ENCODE data around the gene OR6C3. TPM values are rescaled to one million over a fixed set of nuclear protein-coding genes. Genes with fewer than 3 reads are reported as not detected.
"Not testable (repeated sequence)": the region's sequence is repeated elsewhere in the genome, so short reads cannot be mapped to it uniquely, and the experiment has no call there.

The OR6C3 gene
- not detected for total RNA-seq

DNA sequence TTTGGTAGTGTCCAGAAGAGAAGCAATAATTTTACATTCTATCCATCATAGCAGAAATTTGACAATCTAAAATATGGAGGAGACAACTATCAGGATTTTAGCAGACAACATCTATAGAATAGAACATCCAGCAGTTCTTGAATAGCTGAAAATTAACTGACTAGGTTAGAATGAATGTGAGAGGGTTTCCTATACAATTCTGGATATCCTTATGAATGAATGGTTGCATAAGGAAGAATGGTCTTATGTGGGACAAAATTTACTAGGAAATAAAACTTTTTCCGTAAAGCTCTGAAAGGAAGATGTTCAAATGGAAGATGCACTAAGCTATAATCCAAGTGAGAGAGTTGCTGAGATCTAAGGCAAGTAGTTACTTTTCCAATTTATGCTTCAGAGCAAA, at the start of gene OR6C3:
Gene OR6C3 (plus strand): TSS at position 301 of the 400 bp plus-strand sequence. CDS start 955 bp downstream, outside the sequence.
- H3K4me3 Mint-ChIP-seq, result no peak within 1 kb of the TSS
- H3K4me1 Mint-ChIP-seq, result no peaks in the 10 kb centered on the region
- H3K27ac Mint-ChIP-seq, result no peak within 1 kb of the TSS
- H3K36me3 Mint-ChIP-seq, result no peaks in the 10 kb centered on the region
- peaks cover 19% of the 10 kb centered on the region for H3K27me3 Mint-ChIP-seq
- no peak for DNase-seq
- H3K9me3 Mint-ChIP-seq, result no peaks in the 10 kb centered on the region

DNA sequence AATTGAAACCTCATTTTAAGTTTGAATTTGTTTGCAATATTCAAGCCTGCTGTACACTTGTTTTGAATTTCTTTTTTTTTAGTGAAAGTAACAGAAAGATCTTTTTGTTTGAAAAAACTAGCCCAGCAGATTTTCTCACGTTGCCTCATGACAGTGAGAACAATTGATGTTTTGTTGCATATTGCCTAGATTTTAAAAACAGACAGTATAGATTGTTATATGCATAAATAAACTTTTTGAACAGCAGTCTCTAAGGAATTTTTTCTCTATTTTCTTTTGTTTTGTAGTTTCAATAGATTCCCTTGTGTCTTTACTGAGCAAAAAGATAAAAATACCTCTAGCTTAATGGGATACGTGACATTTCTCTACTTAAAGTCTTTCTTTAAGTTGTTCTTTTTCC, 49.6 kb upstream of the OR6C3 start:
- no peaks in the 10 kb centered on the region for H3K4me1 Mint-ChIP-seq
- DNase-seq, result no peak
- peaks cover 50% of the 10 kb centered on the region for H3K27me3 Mint-ChIP-seq
- no peak overlapping the region for H3K27ac Mint-ChIP-seq
- H3K4me3 Mint-ChIP-seq, result no peak overlapping the region
- H3K9me3 Mint-ChIP-seq, result no peaks in the 10 kb centered on the region
- no peaks in the 10 kb centered on the region for H3K36me3 Mint-ChIP-seq

DNA sequence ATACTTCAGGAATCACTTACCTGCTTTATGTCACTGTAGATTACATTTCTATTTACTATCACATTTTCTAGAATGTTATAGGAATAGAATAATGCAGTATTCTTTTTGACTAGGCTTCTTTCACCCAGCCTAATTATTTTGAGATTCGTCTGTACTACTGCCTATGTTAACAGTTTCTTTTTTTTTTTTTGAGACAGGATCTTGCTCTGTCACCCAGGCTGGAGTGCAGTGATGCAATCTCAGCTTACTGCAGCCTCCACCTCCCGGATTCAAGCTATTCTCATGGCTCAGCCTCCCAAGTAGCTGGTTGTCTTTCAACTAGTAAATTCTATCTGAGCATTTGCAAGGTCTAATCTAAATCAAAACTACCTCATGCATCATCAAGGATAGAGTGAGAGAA, 40.5 kb upstream of the OR6C3 start:
- no peak for DNase-seq
- no peak overlapping the region for H3K4me3 Mint-ChIP-seq
- H3K27me3 Mint-ChIP-seq, result peaks cover 29% of the 10 kb centered on the region
- H3K36me3 Mint-ChIP-seq, result no peaks in the 10 kb centered on the region
- H3K27ac Mint-ChIP-seq, result no peak overlapping the region
- H3K4me1 Mint-ChIP-seq, result no peaks in the 10 kb centered on the region
- no peaks in the 10 kb centered on the region for H3K9me3 Mint-ChIP-seq

DNA sequence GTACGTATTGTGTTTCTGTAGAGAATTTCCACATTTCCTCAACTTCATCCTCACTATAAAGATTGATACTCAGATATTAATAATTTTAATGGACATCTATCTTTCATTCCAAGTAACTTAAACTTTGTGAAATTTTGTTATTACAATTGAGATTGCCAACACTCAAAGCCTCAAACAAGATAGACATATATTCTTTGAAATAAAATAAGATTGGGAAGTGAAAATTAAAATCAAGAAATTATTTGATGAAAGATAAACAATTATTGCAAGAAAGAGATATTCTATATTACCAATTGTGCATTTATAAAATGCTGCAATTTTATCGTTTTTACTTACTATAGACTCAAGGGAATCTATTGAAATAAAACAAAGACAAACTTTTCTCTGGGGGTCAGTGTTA, 34.1 kb upstream of the OR6C3 start, which contains the start of gene OR6C6:
Gene OR6C6 (minus strand): TSS at position 101 of the 400 bp plus-strand sequence. CDS start 1,337 bp downstream, outside the sequence.
- peaks cover 36% of the 10 kb centered on the region for H3K27me3 Mint-ChIP-seq
- DNase-seq, result no peak
- H3K9me3 Mint-ChIP-seq, result no peaks in the 10 kb centered on the region
- no peak within 1 kb of the TSS for H3K4me3 Mint-ChIP-seq
- H3K4me1 Mint-ChIP-seq, result no peaks in the 10 kb centered on the region
- no peaks in the 10 kb centered on the region for H3K36me3 Mint-ChIP-seq
- no peak within 1 kb of the TSS for H3K27ac Mint-ChIP-seq

DNA sequence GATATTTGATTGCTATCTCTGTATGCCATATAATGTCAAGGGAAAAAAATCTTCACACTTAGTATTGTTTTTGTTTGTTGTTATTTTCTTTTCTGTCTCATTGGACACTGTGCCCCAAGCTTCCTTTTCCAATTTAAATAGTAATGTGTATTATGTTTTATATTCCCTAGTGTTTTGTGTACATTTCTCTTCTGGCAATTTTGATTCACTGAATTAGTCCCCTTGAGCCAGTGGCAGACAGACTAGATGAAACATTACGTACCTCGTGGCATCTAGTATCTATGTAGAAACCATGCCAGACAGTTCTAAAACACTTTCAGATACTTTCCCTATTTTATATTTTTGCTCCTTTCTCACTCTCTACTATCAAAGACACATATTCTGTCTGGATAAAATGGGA, 16.5 kb upstream of the OR6C3 start, which contains the start of gene OR6C1:
Gene OR6C1 (plus strand): TSS at position 301 of the 400 bp plus-strand sequence. CDS start 6,257 bp downstream, outside the sequence.
- Mint-ChIP-seq H3K36me3 (no peaks in the 10 kb centered on the region), H3K4me1 (no peaks in the 10 kb centered on the region), H3K4me3 (no peak within 1 kb of the TSS), H3K27ac (no peak within 1 kb of the TSS), H3K9me3 (peaks cover under 1% of the 10 kb centered on the region), H3K27me3 (peaks cover 22% of the 10 kb centered on the region)
- DNase-seq, result no peak

DNA sequence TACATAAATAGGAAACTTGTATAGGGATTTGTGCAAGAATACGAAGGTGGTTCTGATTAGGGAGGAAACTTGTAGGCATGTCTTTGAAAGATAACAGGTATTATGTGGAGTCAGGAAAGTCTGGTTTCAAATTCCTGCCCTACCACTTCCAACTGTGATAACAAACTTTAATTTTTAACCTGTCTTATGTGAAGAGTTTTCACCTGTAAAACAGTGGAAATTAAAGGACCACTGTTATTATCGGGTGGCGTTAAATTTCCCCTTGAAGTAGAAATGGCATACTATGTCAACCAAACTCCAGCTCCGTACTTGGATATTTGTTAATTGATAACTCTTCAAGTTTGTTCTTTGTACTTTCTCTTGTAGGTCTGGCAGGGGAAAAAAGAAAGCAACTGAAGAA, 10.3 kb upstream of the OR6C3 start:
- H3K36me3 Mint-ChIP-seq, result no peaks in the 10 kb centered on the region
- H3K27ac Mint-ChIP-seq, result no peak overlapping the region
- H3K4me3 Mint-ChIP-seq, result no peak overlapping the region
- peaks cover 2% of the 10 kb centered on the region for H3K9me3 Mint-ChIP-seq
- H3K4me1 Mint-ChIP-seq, result no peaks in the 10 kb centered on the region
- DNase-seq, result no peak
- H3K27me3 Mint-ChIP-seq, result peaks cover 20% of the 10 kb centered on the region

DNA sequence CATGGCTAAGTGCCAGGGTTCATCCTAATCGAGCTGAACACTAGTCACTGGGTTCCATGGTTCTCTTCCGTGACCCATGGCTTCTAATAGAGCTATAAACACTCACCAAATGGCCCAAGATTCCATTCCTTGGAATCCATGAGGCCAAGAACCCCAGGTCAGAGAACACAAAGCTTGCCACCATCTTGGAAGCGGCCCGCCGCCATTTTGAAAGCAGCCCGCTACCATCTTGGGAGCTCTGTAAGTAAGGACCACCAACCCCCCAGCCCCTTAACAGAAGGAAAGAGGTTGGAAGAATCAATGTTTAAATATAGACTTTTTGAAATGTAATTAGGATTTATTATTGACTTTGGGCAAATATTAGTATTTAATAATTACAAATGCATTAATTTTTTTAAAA, 4.7 kb upstream of the OR6C3 start:
- not testable (repeated sequence) for H3K27me3 Mint-ChIP-seq, DNase-seq, H3K36me3 Mint-ChIP-seq, H3K4me3 Mint-ChIP-seq, H3K27ac Mint-ChIP-seq, H3K9me3 Mint-ChIP-seq, H3K4me1 Mint-ChIP-seq

DNA sequence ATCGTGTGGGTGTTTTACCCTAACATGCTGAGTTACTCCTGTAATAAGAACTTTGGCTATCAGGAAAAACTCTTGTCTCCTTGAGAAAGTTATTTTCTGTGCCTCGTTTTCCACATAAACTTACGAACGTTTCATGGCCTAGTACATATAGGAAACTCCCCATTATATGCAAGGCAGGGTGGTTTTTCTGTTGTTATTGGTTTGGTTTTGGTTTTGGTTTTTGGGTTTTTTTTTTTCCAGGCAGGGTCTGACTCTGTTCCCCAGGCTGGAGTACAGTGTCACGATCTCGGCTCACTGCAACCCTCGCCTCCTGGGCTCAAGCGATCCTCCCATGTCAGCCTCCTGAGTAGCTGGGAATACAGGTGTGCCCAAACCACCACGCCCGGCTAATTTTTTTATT, 5.5 kb downstream of the OR6C3 start:
- Mint-ChIP-seq H3K9me3 (no peaks in the 10 kb centered on the region), H3K27me3 (peaks cover 27% of the 10 kb centered on the region), H3K27ac (no peak overlapping the region), H3K4me1 (no peaks in the 10 kb centered on the region), H3K4me3 (no peak overlapping the region), H3K36me3 (no peaks in the 10 kb centered on the region)
- no peak for DNase-seq

DNA sequence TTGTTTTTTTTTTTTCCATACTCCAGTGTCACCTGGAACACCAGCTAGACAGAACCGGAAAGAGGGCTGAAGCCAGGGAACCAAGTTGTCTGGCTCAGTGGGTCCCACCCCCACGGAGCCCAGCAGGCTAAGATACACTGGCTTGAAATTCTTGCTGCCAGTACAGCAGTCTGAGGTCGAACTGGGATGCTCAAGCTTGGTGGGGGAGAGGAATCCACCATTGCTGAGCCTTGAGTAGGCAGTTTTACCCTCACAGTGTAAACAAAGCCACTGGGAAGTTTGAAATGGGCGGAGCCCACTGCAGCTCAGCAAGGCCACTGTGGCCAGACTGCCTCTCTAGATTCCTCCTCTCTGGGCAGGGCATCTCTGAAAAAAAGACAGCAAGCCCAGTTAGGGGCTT, 24.8 kb downstream of the OR6C3 start:
- H3K27ac Mint-ChIP-seq, H3K4me3 Mint-ChIP-seq, H3K9me3 Mint-ChIP-seq, H3K4me1 Mint-ChIP-seq, H3K36me3 Mint-ChIP-seq, DNase-seq: not testable (repeated sequence)
- H3K27me3 Mint-ChIP-seq, result peaks cover 42% of the 10 kb centered on the region

DNA sequence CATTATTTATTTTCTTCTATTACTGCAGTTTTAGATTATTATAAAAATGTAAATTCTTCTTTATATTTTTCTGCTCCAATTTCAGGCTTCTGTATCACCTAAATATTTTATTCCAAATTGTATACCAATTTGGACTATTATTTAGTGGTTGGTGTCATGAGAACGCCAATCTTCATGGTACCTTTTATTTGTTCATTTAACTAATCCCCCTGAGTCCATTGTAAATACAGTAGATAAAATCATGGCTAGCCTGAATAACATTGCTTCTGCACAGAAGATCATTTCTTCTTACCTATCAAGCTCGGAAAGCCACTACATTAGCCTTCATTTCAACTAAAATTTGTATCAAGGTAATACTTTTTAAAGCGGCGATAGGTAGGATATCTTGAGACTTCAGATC, 32.1 kb downstream of the OR6C3 start, which contains the start of gene OR6C75:
Gene OR6C75 (plus strand): TSS at position 301 of the 400 bp plus-strand sequence. CDS start 2,136 bp downstream, outside the sequence.
- Mint-ChIP-seq H3K27me3 (peaks cover 29% of the 10 kb centered on the region), H3K9me3 (no peaks in the 10 kb centered on the region), H3K36me3 (no peaks in the 10 kb centered on the region), H3K4me1 (no peaks in the 10 kb centered on the region), H3K4me3 (no peak within 1 kb of the TSS), H3K27ac (no peak within 1 kb of the TSS)
- no peak for DNase-seq

DNA sequence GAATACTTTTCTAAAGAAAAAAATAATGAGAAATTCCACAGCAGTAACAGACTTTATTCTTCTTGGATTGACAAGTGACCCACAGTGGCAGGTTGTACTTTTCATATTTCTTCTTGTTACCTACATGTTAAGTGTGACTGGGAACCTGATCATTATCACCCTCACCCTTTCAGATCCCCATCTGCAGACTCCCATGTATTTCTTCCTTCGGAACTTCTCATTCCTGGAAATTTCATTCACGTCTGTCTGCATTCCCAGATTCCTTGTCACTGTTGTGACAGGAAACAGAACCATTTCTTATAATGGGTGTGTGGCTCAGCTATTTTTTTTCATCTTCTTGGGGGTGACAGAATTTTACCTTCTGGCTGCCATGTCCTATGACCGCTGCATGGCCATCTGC, 34.5 kb downstream of the OR6C3 start:
- DNase-seq, result no peak
- Mint-ChIP-seq H3K9me3 (no peaks in the 10 kb centered on the region), H3K27me3 (peaks cover 28% of the 10 kb centered on the region), H3K4me3 (no peak overlapping the region), H3K36me3 (no peaks in the 10 kb centered on the region), H3K27ac (no peak overlapping the region), H3K4me1 (no peaks in the 10 kb centered on the region)

DNA sequence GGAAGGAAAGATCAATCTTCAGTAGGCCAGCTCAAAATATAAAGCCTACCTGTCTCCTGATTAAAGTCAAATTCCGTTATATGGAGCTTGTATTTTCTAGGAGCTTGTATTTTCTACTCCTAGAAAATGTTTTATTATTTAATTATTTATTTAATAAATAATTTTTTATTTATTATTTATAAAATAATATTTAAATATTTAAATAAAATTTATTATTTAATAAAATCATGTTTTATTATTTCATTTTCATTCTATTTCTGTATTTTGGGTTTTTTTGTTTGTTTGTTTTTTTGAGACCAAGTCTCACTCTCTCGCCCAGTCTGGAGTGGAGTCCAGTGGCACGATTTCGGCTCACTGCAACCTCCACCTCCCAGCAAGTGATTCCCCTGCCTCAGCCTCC, 42.0 kb downstream of the OR6C3 start:
- Mint-ChIP-seq H3K36me3 (no peaks in the 10 kb centered on the region), H3K4me3 (no peak overlapping the region), H3K9me3 (no peaks in the 10 kb centered on the region), H3K27me3 (peaks cover 22% of the 10 kb centered on the region), H3K4me1 (no peaks in the 10 kb centered on the region), H3K27ac (no peak overlapping the region)
- no peak for DNase-seq

Other genes with a start within 250 kb of the OR6C3 start
- gene OR9K2, start 204.3 kb upstream of the OR6C3 start, total RNA-seq, result not detected
- not detected for gene OR10A7, start 109.7 kb upstream of the OR6C3 start, total RNA-seq
- not detected for gene OR6C74, start 86.1 kb upstream of the OR6C3 start, total RNA-seq
- gene OR6C6, start 34.2 kb upstream of the OR6C3 start, total RNA-seq, result not detected
- gene OR6C1, start 16.4 kb upstream of the OR6C3 start, total RNA-seq, result not detected
- gene OR6C75, start 32.2 kb downstream of the OR6C3 start, total RNA-seq, result not detected
- gene OR6C65, start 69.8 kb downstream of the OR6C3 start, total RNA-seq, result not detected
- gene OR6C76, start 95.5 kb downstream of the OR6C3 start, total RNA-seq, result not detected
- not detected for gene OR6C2, start 113.3 kb downstream of the OR6C3 start, total RNA-seq
- gene OR6C70, start 139.4 kb downstream of the OR6C3 start, total RNA-seq, result not detected
- gene OR6C68, start 161.6 kb downstream of the OR6C3 start, total RNA-seq, result not detected
- not detected for gene OR6C4, start 218.9 kb downstream of the OR6C3 start, total RNA-seq
- not detected for gene OR2AP1, start 241.7 kb downstream of the OR6C3 start, total RNA-seq